ENCODE measurements around the gene RNF123.

The RNF123 gene

DNA sequence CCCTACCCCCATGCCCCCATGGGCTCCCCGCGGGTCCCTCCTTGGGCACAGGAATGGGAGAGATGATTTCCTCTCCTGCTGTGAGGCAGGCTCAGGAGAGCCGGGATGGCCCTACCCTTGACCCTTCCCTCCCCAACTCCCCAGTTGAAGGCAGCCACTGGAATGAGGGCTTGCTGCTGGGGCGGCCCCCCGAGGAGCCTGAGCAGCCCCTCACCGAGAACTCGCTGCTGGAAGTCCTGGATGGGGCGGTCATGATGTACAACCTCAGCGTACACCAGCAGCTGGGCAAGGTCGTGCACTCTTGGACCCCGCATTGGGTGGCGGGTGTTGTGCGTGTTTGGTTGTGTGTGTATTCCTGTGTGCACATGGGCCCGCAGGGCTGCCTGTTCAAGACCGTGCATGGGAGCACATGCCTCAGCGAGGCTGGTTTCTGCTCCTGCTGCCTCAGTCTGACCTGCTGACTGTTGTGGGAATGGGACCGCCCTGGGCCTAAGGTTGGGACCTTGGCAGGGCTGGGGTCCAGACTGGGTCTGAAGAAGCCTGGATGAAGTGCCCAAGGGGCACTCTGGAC is 16.1 kb downstream of the RNF123 start:
- no peak for DNase-seq

DNA sequence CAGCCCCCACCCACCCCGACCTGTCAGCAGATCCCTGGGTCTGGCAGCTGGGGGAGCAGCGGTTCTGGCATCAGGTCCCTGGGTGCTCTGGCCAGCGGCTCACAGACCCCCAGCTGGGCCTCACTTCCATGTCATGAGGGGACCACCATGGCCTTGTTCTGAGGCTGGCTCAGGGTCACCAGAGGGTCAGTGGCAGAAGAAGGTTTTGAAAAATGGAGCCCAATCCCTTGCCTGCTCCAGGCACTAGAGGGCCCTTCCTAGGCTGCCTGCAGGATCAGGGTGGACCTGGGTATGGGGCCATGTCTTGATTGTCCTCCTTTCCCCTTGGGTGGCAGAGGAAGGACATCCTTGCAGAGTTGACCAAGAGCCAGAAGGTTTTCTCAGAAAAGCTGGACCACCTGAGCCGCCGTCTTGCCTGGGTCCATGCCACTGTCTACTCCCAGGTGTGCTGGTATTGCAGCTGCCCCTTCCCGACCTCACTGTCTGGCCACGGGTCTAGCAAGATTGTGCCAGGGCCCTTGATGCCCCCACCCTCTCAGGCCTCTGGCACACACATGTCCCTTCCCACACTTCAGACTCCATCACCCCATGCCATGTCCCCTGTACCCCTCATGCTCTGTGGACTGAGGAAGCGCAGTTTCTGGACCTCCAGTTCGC is 17.2 kb downstream of the RNF123 start:
- DNase-seq = no peak

DNA sequence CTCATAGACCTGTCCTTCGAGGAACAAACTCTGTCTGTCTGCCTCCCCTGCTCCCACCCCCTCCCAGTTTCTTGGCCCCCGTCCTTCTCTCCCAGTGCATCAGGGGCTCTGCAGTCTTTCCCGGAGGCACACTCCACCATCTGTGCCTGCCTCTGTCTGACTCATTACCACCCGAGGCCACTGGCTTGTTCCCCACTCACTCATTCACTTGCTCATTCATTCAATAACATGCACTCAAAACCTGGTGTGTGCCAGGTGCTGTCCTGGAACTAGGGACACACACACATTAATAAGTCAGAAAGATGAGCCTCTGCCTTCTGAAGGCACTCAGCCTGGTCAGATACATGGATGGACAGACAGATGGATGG is 17.7 kb downstream of the RNF123 start:
- no peak for DNase-seq

DNA sequence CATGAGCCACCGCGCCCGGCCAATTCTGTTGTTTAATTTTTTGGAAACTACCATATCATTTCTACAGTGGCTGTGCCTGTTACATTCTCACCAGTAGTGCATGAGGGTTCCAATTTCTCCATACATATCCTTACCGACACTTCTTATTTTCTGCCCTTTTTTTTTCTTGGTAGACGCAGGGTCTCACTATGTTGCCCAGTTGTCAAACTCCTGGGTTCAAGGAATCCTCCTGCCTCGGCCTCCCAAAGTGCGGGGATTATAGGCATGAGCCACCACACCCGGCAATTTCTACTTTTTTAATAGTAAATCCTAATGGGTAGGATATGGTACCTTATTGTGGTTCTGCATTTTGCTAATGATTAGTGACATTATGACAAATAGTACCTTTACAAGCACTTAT is 20.5 kb downstream of the RNF123 start:
- no peak for DNase-seq

GRCh38 chr3:49711489-49711888 is 22.1 kb downstream of the RNF123 start:
- DNase-seq = no peak

- DNase-seq = no peak
Observed at GRCh38 chr3:49712166-49712565, 22.8 kb downstream of the RNF123 start.

- no peak for DNase-seq
Observed at GRCh38 chr3:49712631-49713317, 23.4 kb downstream of the RNF123 start.

DNA sequence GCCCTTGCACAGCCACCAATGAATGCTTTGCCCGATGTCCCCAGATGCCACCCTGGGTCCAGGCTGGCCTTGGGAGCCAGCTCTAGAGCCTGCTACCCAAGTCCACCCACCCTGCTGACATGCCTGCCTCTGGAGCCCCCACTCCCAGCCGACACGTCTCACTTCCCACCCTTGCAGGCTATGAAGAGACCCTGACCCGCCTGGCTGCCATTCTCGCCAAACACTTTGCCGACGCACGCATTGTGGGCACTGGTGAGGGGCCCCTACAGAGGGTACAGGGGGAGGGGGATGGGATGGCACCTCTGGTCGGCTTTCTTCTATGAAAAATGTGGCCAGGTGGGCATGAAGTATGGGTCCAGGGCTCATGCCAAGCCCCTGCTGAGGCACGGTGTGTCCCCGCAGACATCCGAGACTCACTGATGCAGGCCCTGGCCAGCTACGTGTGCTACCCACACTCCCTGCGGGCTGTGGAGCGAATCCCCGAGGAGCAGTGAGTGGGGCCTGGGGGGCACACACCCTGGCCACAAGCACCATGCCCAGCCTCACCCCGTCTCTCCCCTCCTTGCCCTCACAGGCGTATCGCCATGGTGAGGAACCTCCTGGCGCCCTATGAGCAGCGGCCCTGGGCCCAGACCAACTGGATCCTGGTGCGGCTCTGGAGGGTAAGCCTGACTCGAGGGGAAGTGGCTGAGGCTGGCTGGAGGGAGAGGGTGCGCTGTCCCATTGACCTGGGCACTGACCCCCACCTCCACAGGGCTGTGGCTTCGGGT is 24.2 kb downstream of the RNF123 start:
- no peak for DNase-seq

- DNase-seq = no peak
Observed at GRCh38 chr3:49714728-49715550, 25.6 kb downstream of the RNF123 start.

- no peak for DNase-seq
Observed at GRCh38 chr3:49715611-49716121, 26.3 kb downstream of the RNF123 start.

- no peak for DNase-seq
Observed at GRCh38 chr3:49716169-49716568, 26.8 kb downstream of the RNF123 start.

DNA sequence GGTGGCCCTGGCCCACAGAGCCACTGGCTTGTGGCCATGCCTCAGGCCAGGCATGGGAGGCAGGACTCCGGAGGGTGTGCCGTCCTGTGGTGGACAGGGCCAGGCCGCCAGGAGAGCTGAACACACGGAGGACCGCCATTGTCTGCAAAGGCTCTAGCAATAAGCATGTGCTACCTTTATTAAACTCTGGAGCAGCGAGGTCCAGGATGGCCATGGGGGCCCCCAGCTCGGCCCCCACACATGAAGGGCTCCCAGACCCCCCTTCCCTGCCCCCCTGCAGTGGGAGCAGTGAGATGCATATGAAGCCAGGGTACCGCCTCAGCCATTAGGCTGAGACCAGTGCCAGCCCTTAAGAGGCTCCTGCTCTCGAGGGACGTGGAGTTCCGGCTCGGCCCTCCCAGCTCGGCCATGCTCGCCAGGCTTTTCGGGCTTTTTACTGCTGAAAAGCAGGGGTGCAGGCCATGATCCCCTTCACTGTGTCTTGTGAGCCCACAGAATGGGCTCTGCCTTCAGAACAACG is 27.4 kb downstream of the RNF123 start:
- no peak for DNase-seq

GRCh38 chr3:49717211-49717958 is 28.0 kb downstream of the RNF123 start:
- DNase-seq = no peak

DNA sequence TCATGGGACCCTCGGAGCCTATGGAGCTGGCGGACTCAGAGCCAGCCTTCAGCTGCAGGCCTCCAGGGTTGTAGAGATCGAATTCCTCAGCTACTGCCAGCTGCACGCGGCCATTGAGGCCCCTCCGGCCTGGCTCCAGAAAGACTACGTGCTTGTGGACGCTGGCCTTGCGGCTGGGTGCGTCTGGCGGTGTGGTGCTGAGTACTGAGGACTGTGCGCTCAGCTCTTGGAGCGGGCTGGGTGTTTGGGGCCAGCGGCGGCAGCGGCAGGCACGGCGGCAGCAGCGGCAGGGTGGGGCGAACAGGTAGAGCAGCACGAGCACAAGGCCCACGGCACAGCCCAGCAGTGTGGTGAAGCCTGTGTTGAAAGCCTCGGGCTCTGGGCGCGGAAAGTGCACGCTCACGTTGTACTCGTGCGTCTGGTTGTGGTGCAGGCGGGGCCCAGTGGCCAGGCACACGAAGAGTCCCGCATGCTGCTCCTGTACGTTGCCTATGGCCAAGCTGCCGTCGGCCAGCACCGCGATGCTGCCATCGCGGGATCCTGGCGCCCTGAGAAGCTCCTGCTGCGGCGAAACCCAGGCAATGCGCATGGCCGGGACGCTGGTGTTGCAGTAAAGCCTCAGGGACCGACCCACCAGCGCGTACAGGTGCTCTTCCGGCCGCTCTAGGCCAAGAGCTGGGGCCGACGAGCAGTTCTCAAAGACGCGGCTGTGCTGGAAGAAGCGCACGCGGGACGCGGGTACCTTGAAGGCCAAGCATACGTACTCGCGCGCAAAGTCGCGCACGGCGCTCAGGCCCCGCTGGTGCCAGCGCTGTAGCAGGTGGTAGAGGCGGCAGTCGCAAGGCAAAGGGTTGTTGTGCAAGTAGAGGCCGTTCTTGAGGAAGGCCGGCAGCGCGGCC is 28.9 kb downstream of the RNF123 start:
- no peak for DNase-seq

DNA sequence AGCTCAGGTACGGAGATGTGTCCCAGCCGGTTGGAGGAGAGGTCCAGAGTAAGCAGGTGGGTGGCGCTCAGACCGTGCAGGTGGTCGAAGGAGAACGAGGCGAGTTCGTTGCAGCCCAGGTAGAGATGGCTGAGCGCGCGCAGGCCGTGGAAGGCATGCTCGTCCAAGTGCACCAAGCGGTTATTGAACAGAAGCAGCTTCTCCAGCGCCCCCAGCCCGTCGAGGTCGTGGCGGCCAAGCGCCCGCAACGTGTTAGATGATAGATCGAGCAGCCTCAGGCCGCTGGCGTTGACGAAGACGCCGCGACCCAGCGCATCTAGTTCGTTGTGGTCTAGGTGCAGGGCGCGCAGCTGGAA is 29.5 kb downstream of the RNF123 start:
- no peak for DNase-seq

DNA sequence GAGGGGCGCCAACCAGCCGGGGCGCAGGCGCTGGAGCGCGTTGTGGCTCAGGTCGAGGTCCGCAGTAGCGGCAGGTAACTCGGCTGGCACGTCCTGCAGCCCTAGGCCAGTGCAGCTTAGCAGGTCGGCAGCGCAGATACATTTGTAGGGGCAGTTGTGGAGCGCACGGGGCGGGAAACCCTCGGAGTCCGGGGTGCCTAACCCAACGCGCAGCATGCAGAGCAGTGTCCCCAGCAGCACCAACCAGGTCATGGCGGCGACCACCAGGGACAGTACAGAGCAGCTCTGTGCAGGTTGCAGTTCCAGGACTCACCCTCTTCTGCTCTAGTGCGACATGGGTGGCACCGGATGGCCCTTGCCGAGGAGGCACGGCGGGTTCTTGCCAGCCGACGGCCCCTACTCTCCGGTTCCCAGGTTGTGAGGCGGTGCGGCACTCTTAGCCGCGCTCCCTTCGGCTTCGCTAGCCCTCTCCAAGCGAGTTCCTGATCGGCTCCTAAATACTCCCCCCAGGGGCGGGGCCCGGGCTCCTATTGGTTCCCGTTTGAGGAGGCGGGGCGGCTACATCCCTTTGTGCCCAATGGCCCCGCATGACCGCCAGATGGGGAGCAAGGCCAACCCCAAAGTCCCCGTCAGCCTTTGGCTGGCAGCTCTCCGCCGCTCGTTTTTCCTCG is 30.0 kb downstream of the RNF123 start, which contains the start of gene AMIGO3:
Gene AMIGO3, minus strand, starts transcription at position 471 of the 671 bp plus-strand sequence. Its CDS starts 219 bp downstream, at position 252.
- peak; percentile 92 for DNase-seq

- no peak for DNase-seq
Observed at GRCh38 chr3:49720855-49721595, 31.7 kb downstream of the RNF123 start.

GRCh38 chr3:49721596-49721895 is 32.2 kb downstream of the RNF123 start:
- DNase-seq = no peak
